ENCODE data around the gene TOGARAM2. TPM values are rescaled to one million over a fixed set of nuclear protein-coding genes. Genes with fewer than 3 reads are reported as not detected.

Gene TOGARAM2
- polyA plus RNA-seq, 1 experiment = 0.30 TPM

- TF ChIP-seq CTCF (IDR thresholded peaks at IDR 0.05; ENCODE audit: low read depth, low read length) = no peak
- DNase-seq (ENCODE audit: low read depth, low spot score) = no peak
- Histone ChIP-seq H3K9me3 (ENCODE audit: control insufficient read depth, insufficient read depth, low read length) (no peaks in the 10 kb centered on the region; the same call in 1 of the 2 replicates), H3K27ac (ENCODE audit: low read depth, low read length) (no peak overlapping the region), H3K4me3 (ENCODE audit: low read depth, low read length) (no peak overlapping the region), H3K27me3 (ENCODE audit: control insufficient read depth, insufficient read depth, low read length) (peaks cover 5% of the 10 kb centered on the region)
- POLR2A ChIA-PET = no interaction called here
- CTCF ChIA-PET = no interaction called here
Observed at GRCh38 chr2:29053223-29053622, 72.1 kb downstream of the TOGARAM2 start.

GRCh38 chr2:29053670-29054400, 72.7 kb downstream of the TOGARAM2 start:
- no peak for TF ChIP-seq CTCF (IDR thresholded peaks at IDR 0.05; ENCODE audit: low read depth, low read length)
- no peak for DNase-seq (ENCODE audit: low read depth, low spot score)
- H3K27ac ChIP-seq (ENCODE audit: low read depth, low read length) = no peak overlapping the region
- no peaks in the 10 kb centered on the region; the same call in 1 of the 2 replicates for H3K9me3 ChIP-seq (ENCODE audit: control insufficient read depth, insufficient read depth, low read length)
- no peak overlapping the region for H3K4me3 ChIP-seq (ENCODE audit: low read depth, low read length)
- CTCF ChIA-PET = no interaction called here
- POLR2A ChIA-PET = no interaction called here
- peaks cover 5% of the 10 kb centered on the region for H3K27me3 ChIP-seq (ENCODE audit: control insufficient read depth, insufficient read depth, low read length)

GRCh38 chr2:29054430-29054829, 73.3 kb downstream of the TOGARAM2 start:
- H3K27me3 ChIP-seq (ENCODE audit: control insufficient read depth, insufficient read depth, low read length) = peaks cover 4% of the 10 kb centered on the region

GRCh38 chr2:29055601-29056000, 74.5 kb downstream of the TOGARAM2 start:
- CTCF ChIA-PET = no interaction called here
- no peak for TF ChIP-seq CTCF (IDR thresholded peaks at IDR 0.05; ENCODE audit: low read depth, low read length)
- Histone ChIP-seq H3K4me3 (ENCODE audit: low read depth, low read length) (no peak overlapping the region), H3K9me3 (ENCODE audit: control insufficient read depth, insufficient read depth, low read length) (no peaks in the 10 kb centered on the region; the same call in 1 of the 2 replicates), H3K27me3 (ENCODE audit: control insufficient read depth, insufficient read depth, low read length) (peaks cover 5% of the 10 kb centered on the region), H3K27ac (ENCODE audit: low read depth, low read length) (no peak overlapping the region)
- no peak for DNase-seq (ENCODE audit: low read depth, low spot score)
- POLR2A ChIA-PET = no interaction called here

More at GRCh38 chr2:29054430-29054829, 73.3 kb downstream of the TOGARAM2 start:
- no peak for TF ChIP-seq CTCF (IDR thresholded peaks at IDR 0.05; ENCODE audit: low read depth, low read length)
- Histone ChIP-seq H3K27ac (ENCODE audit: low read depth, low read length) (no peak overlapping the region), H3K9me3 (ENCODE audit: control insufficient read depth, insufficient read depth, low read length) (no peaks in the 10 kb centered on the region; the same call in 1 of the 2 replicates), H3K4me3 (ENCODE audit: low read depth, low read length) (no peak overlapping the region)
- POLR2A ChIA-PET = no interaction called here
- CTCF ChIA-PET = no interaction called here
- DNase-seq (ENCODE audit: low read depth, low spot score) = no peak

- TF ChIP-seq CTCF (IDR thresholded peaks at IDR 0.05; ENCODE audit: low read depth, low read length) = no peak
- Histone ChIP-seq H3K27ac (ENCODE audit: low read depth, low read length) (no peak overlapping the region), H3K27me3 (ENCODE audit: control insufficient read depth, insufficient read depth, low read length) (peaks cover 5% of the 10 kb centered on the region), H3K9me3 (ENCODE audit: control insufficient read depth, insufficient read depth, low read length) (no peaks in the 10 kb centered on the region; the same call in 1 of the 2 replicates), H3K4me3 (ENCODE audit: low read depth, low read length) (no peak overlapping the region)
- DNase-seq (ENCODE audit: low read depth, low spot score) = no peak
- CTCF ChIA-PET = no interaction called here
- POLR2A ChIA-PET = no interaction called here
Observed at GRCh38 chr2:29056452-29056851, 75.4 kb downstream of the TOGARAM2 start.
